IMR-90 (cell line): ENCODE results near the gene ELMO1. TPM values are rescaled to one million over a fixed set of nuclear protein-coding genes. Genes with fewer than 3 reads are reported as not detected.

Experiments used
- ATAC-seq: fragments of 200-7000 bp; cut with Tn5 transposase; 2 replicates; pipeline ENCODE4 v1.9.1; 2020; ENCODE audit warnings: low read depth, mild to moderate bottlenecking, moderate library complexity
- BruUV-seq: library from RNA; stranded (reverse); fragments of 400-500 nt; replicated peaks from 2 replicates; lab custom pipeline; 2021; lab: Mats Ljungman, UMichigan
- CTCF ChIA-PET: fragments of 300-600 bp; formaldehyde crosslinking; extraction: SDS; loops from one replicate; lab custom pipeline; 2021; ENCODE audit warnings: antibody characterized with exemption; lab: Yijun Ruan, JAX
- POLR2A ChIA-PET: fragments of 300-600 bp; sonication (Branson Sonifier 250); formaldehyde crosslinking; loops from one replicate; lab custom pipeline; 2022; ENCODE audit warnings: antibody characterized with exemption; ENCODE audit not compliant: unreplicated experiment; lab: Charles Lee
- DNase-seq: peaks from one replicate; pipeline ENCODE4 v3.0.0; 2013
- H2AFZ ChIP-seq: replicated peaks from 2 replicates; pipeline ENCODE3; 2013; ENCODE audit warnings: low read length, mild to moderate bottlenecking; ENCODE audit not compliant: poor library complexity
- H2AK5ac ChIP-seq: 2 replicates; pipeline ENCODE4 v1.6.1; 2013; ENCODE audit warnings: low read depth, low read length, inconsistent platforms
- H2AK9ac ChIP-seq: replicated peaks from 2 replicates; pipeline ENCODE3; 2013; ENCODE audit warnings: mild to moderate bottlenecking, low read depth, low read length, moderate library complexity; ENCODE audit not compliant: poor library complexity
- H2BK120ac ChIP-seq: 2 replicates; pipeline ENCODE4 v1.6.1; 2013; ENCODE audit warnings: low read depth, low read length, inconsistent platforms
- H2BK15ac ChIP-seq: 3 replicates; pipeline ENCODE4 v1.6.1; 2013; ENCODE audit warnings: low read depth, low read length, inconsistent platforms
- H2BK20ac ChIP-seq: 2 replicates; pipeline ENCODE4 v1.6.1; 2013; ENCODE audit warnings: low read depth, mild to moderate bottlenecking, inconsistent platforms, low read length, moderate library complexity
- H2BK5ac ChIP-seq: 2 replicates; pipeline ENCODE4 v1.6.1; 2013; ENCODE audit warnings: mild to moderate bottlenecking, low read depth, low read length, inconsistent platforms; ENCODE audit not compliant: poor library complexity, severe bottlenecking
- H3K14ac ChIP-seq: replicated peaks from 2 replicates; pipeline ENCODE4 v1.6.1; 2013; ENCODE audit warnings: low read depth, low read length, inconsistent platforms
- H3K18ac ChIP-seq: 2 replicates; pipeline ENCODE4 v1.6.1; 2013; ENCODE audit warnings: low read depth, low read length, control low read depth
- H3K23ac ChIP-seq: 2 replicates; pipeline ENCODE4 v1.6.1; 2013; ENCODE audit warnings: low read depth, low read length, inconsistent platforms
- H3K27ac ChIP-seq: 2 replicates; pipeline ENCODE4 v1.5.1; 2013; ENCODE audit warnings: mild to moderate bottlenecking, control low read depth, low read length; ENCODE audit not compliant: insufficient read depth
- H3K27me3 ChIP-seq: 2 replicates; pipeline ENCODE4 v1.6.1; 2013; ENCODE audit warnings: low read length; ENCODE audit not compliant: control insufficient read depth, insufficient read depth
- H3K36me3 ChIP-seq: 2 replicates; pipeline ENCODE4 v1.6.1; 2013; ENCODE audit warnings: low read length, mixed read lengths; ENCODE audit not compliant: control insufficient read depth, insufficient read depth
- H3K4ac ChIP-seq: 2 replicates; pipeline ENCODE4 v1.6.1; 2013; ENCODE audit warnings: low read depth, low read length, inconsistent platforms
- H3K4me1 ChIP-seq: 2 replicates; pipeline ENCODE4 v1.6.1; 2013; ENCODE audit warnings: low read length, mixed read lengths; ENCODE audit not compliant: control insufficient read depth, insufficient read depth
- H3K4me2 ChIP-seq: 2 replicates; pipeline ENCODE4 v1.6.1; 2013; ENCODE audit warnings: low read depth, mild to moderate bottlenecking, control low read depth, low read length, moderate library complexity
- H3K4me3 ChIP-seq: 2 replicates; pipeline ENCODE4 v1.5.1; 2013; ENCODE audit warnings: low read depth, mild to moderate bottlenecking, control low read depth, low read length, moderate library complexity; ENCODE audit not compliant: insufficient read depth
- H3K56ac ChIP-seq: 2 replicates; pipeline ENCODE4 v1.6.1; 2013; ENCODE audit warnings: low read length, inconsistent platforms; ENCODE audit not compliant: insufficient read depth; ENCODE audit errors: extremely low read depth
- H3K79me1 ChIP-seq, 2 experiments: 2 replicates each; pipeline ENCODE4 v1.6.1; 2013; ENCODE audit warnings: low read length in 2 of 2, inconsistent platforms in 1 of 2, low read depth in 1 of 2
- H3K9ac ChIP-seq: 2 replicates; pipeline ENCODE4 v1.6.1; 2013; ENCODE audit warnings: low read depth, low read length, control low read depth
- H3K9me1 ChIP-seq: 2 replicates; pipeline ENCODE4 v1.6.1; 2013; ENCODE audit warnings: low read length, inconsistent platforms; ENCODE audit not compliant: insufficient read depth
- H3K9me3 ChIP-seq: 2 replicates; pipeline ENCODE4 v1.6.1; 2013; ENCODE audit warnings: low read length; ENCODE audit not compliant: control insufficient read depth, insufficient read depth
- H4K20me1 ChIP-seq: 2 replicates; pipeline ENCODE4 v1.6.1; 2013; ENCODE audit warnings: low read length, inconsistent platforms; ENCODE audit not compliant: insufficient read depth
- H4K5ac ChIP-seq: 2 replicates; pipeline ENCODE4 v1.6.1; 2013; ENCODE audit warnings: mild to moderate bottlenecking, low read depth, low read length, control low read depth
- H4K8ac ChIP-seq, 2 experiments: 2 replicates each; pipeline ENCODE4 v1.6.1; 2013; ENCODE audit warnings: low read depth in 2 of 2, low read length in 2 of 2, control low read depth in 1 of 2, inconsistent platforms in 1 of 2
- H4K91ac ChIP-seq: 2 replicates; pipeline ENCODE4 v1.6.1; 2013; ENCODE audit warnings: low read depth, low read length, inconsistent platforms; ENCODE audit not compliant: insufficient read depth
- CEBPB ChIP-seq: IDR thresholded peaks from 2 replicates; pipeline ENCODE4 v1.6.1; 2012; ENCODE audit warnings: low read depth, low read length, improper control_type of control experiment
- CHD1 ChIP-seq: IDR thresholded peaks from 2 replicates; pipeline ENCODE4 v1.6.1; 2012; ENCODE audit warnings: low read depth, low read length, improper control_type of control experiment
- ELK1 ChIP-seq: fragments of 150-350 bp; IDR thresholded peaks from 2 replicates; pipeline ENCODE4 v1.6.1; 2016; ENCODE audit warnings: low read depth, mild to moderate bottlenecking, low read length, moderate library complexity, borderline replicate concordance
- NFE2L2 ChIP-seq: fragments of 150-350 bp; IDR thresholded peaks from 2 replicates; pipeline ENCODE4 v1.6.1; 2016; ENCODE audit warnings: low read depth, mild to moderate bottlenecking, low read length
- POLR2A ChIP-seq: IDR thresholded peaks from 2 replicates; pipeline ENCODE4 v1.6.1; 2012; ENCODE audit warnings: mild to moderate bottlenecking, low read depth, low read length
- RCOR1 ChIP-seq: IDR thresholded peaks from 2 replicates; pipeline ENCODE4 v1.6.1; 2012; ENCODE audit warnings: mild to moderate bottlenecking, low read length, improper control_type of control experiment; ENCODE audit not compliant: insufficient replicate concordance
- SMC3 ChIP-seq: fragments of 150-350 bp; IDR thresholded peaks from 2 replicates; pipeline ENCODE4 v1.6.1; 2016; ENCODE audit warnings: low read depth, mild to moderate bottlenecking, antibody characterized with exemption, low read length, moderate library complexity
- WGBS, 2 experiments: methylation state at CpG; one replicate each; pipeline versions ENCODE4 v1.1.5 to v1.1.7; 2013; ENCODE audit warnings: missing lambda C conversion rate in 2 of 2; ENCODE audit not compliant: insufficient read length in 1 of 2; ENCODE audit errors: extremely low coverage in 2 of 2; 5-methylcytosine and 5-hydroxymethylcytosine counted together
- dilution Hi-C: fragments of 300-500 bp; cut with HindIII; formaldehyde crosslinking; loops from one replicate; pipeline ENCODE4 v1.14.3; 2018; ENCODE audit warnings: low sequenced_read_pairs; ENCODE audit not compliant: unreplicated experiment
- in situ Hi-C: fragments of 300-500 bp; cut with MboI; formaldehyde crosslinking; loops from 3 replicates; pipeline ENCODE4 v1.14.3; 2019; ENCODE audit warnings: low sequenced_read_pairs, inconsistent platforms, mixed read lengths
- intact Hi-C: fragments of 100-400 bp; cut with micrococcal nuclease; formaldehyde crosslinking; loops from 2 replicates; pipeline ENCODE4 v1.10.0; 2022
- polyA plus RNA-seq, 3 experiments: library from polyadenylated mRNA; depleted of rRNA; stranded (reverse); fragments of >200 nt; gene quantifications; 2 replicates each; pipeline ENCODE4 v1.2.3, GENCODE V29; 2012; ENCODE audit warnings: low replicate concordance in 1 of 3
- total RNA-seq: library from RNA; depleted of rRNA; stranded (reverse); fragments of >200 nt; gene quantifications from 2 replicates; pipeline ENCODE4 v1.2.3, GENCODE V29; 2012
- TF ChIP-seq, protein P1 (sequence below): fragments of 150-350 bp; IDR thresholded peaks from 2 replicates; pipeline ENCODE4 v1.6.1; 2017; ENCODE audit warnings: mild to moderate bottlenecking, antibody characterized with exemption, low read length, low read depth

ELMO1 gene
- total and polyA plus RNA-seq, 2 of the 4 experiments (the other 2 are of a cell fraction): 0.03 TPM; not detected in 1

- intact Hi-C loops (no loop called here), dilution Hi-C loops (no loop called here), in situ Hi-C loops (no loop called here)
- Histone ChIP-seq H2BK5ac (no peak overlapping the region), H4K20me1 (no peaks in the 10 kb centered on the region), H3K23ac (no peak overlapping the region), H3K9me3 (no peaks in the 10 kb centered on the region), H2BK15ac (no peak overlapping the region), H3K4me1 (no peaks in the 10 kb centered on the region), H3K4ac (no peak overlapping the region), H3K36me3 (no peaks in the 10 kb centered on the region), H2BK20ac (no peak overlapping the region), H2BK120ac (no peak overlapping the region), H3K27me3 (no peaks in the 10 kb centered on the region), H3K9me1 (no peaks in the 10 kb centered on the region), H2AK9ac (no peak overlapping the region), H3K4me2 (no peak overlapping the region), H2AK5ac (no peak overlapping the region), H3K9ac (no peak overlapping the region), H4K5ac (no peak overlapping the region), H3K18ac (no peak overlapping the region), H4K91ac (no peak overlapping the region), H3K14ac (no peak overlapping the region), H2AFZ (no peak overlapping the region), H4K8ac (no peak overlapping the region), H3K4me3 (no peak overlapping the region), H3K79me1 (no peaks in the 10 kb centered on the region), H3K56ac (no peak overlapping the region), H3K27ac (no peak overlapping the region)
- CTCF ChIA-PET: interaction anchor here (1.0 kb wide), 1 partner anchor 29 kb away, joined by 7 read pairs; no protein-coding TSS in a partner anchor
- ATAC-seq (no peak), DNase-seq (no peak)
- no peak for TF ChIP-seq ELK1
- TF ChIP-seq RCOR1: no peak
- TF ChIP-seq CEBPB: no peak
- no peak for TF ChIP-seq NFE2L2
- TF ChIP-seq POLR2A: no peak
- TF ChIP-seq SMC3: no peak
- TF ChIP-seq, protein P1, sequence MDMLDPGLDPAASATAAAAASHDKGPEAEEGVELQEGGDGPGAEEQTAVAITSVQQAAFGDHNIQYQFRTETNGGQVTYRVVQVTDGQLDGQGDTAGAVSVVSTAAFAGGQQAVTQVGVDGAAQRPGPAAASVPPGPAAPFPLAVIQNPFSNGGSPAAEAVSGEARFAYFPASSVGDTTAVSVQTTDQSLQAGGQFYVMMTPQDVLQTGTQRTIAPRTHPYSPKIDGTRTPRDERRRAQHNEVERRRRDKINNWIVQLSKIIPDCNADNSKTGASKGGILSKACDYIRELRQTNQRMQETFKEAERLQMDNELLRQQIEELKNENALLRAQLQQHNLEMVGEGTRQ: no peak
- TF ChIP-seq CHD1: no peak
- 40% methylated on average over 2 of the region's 6 CpGs; no CpG with 5 or more reads in 1 of the 2 experiments for WGBS, 2 experiments
- no TSS peak for BruUV-seq
- POLR2A ChIA-PET: no interaction called here
Observed at GRCh38 chr7:37153376-37153775, 295.3 kb downstream of the ELMO1 start.
